HepG2 (cell line): Measurements from ENCODE around the gene LCAT. TPM values are rescaled to one million over a fixed set of nuclear protein-coding genes. Genes with fewer than 3 reads are reported as not detected.

Source experiments
- ADNP ChIP-seq: sonication (generic); formaldehyde crosslinking; IDR thresholded peaks from 2 replicates; pipeline ENCODE4 v1.4.0; 2020; ENCODE audit warnings: missing genetic modification reagents
- ELK4 ChIP-seq: sonication (generic); formaldehyde crosslinking; IDR thresholded peaks from 2 replicates; pipeline ENCODE4 v1.9.0; 2021; ENCODE audit warnings: missing genetic modification reagents, borderline replicate concordance
- IKZF5 ChIP-seq: IDR thresholded peaks from 2 replicates; pipeline ENCODE4 v1.6.1; 2018; ENCODE audit warnings: missing genetic modification reagents, mild to moderate bottlenecking, missing compliant biosample characterization
- MEF2D ChIP-seq: sonication (generic); formaldehyde crosslinking; IDR thresholded peaks from 2 replicates; pipeline ENCODE4 v1.5.1; 2020; ENCODE audit warnings: mild to moderate bottlenecking, missing genetic modification reagents
- PHF21A ChIP-seq: sonication (generic); formaldehyde crosslinking; IDR thresholded peaks from 2 replicates; pipeline ENCODE4 v1.5.0; 2020; ENCODE audit warnings: mild to moderate bottlenecking, missing genetic modification reagents
- ZGPAT ChIP-seq: IDR thresholded peaks from 2 replicates; pipeline ENCODE4 v1.6.1; 2016; ENCODE audit warnings: mild to moderate bottlenecking
- ZHX2 ChIP-seq, 2 experiments: sonication (generic) in 1 of 2; formaldehyde crosslinking in 1 of 2; IDR thresholded peaks; 2 replicates each; pipeline versions ENCODE4 v1.6.1 to v1.9.0; 2014 to 2022; ENCODE audit warnings: antibody characterized with exemption in 1 of 2, borderline replicate concordance in 1 of 2, inconsistent platforms in 1 of 2, low read depth in 1 of 2, missing genetic modification reagents in 1 of 2
- ZKSCAN5 ChIP-seq: sonication (generic); formaldehyde crosslinking; IDR thresholded peaks from 2 replicates; pipeline ENCODE4 v1.5.1; 2020; ENCODE audit warnings: mild to moderate bottlenecking, missing genetic modification reagents
- ZMYM2 ChIP-seq: sonication (generic); formaldehyde crosslinking; IDR thresholded peaks from 2 replicates; pipeline ENCODE4 v1.8.0; 2022; ENCODE audit warnings: mild to moderate bottlenecking, missing genetic modification reagents
- ZMYM3 ChIP-seq: sonication (generic); formaldehyde crosslinking; IDR thresholded peaks from 2 replicates; pipeline ENCODE4 v1.5.1; 2020; ENCODE audit warnings: mild to moderate bottlenecking, missing genetic modification reagents
- ZNF124 ChIP-seq: sonication (generic); formaldehyde crosslinking; IDR thresholded peaks from 2 replicates; pipeline ENCODE4 v1.4.0; 2020; ENCODE audit warnings: missing genetic modification reagents
- ZNF331 ChIP-seq: sonication (generic); formaldehyde crosslinking; IDR thresholded peaks from 2 replicates; pipeline ENCODE4 v1.4.0; 2020; ENCODE audit warnings: missing genetic modification reagents
- ZNF674 ChIP-seq: sonication (generic); formaldehyde crosslinking; IDR thresholded peaks from 2 replicates; pipeline ENCODE4 v1.5.0; 2020; ENCODE audit warnings: low read depth, mild to moderate bottlenecking, missing genetic modification reagents
- polyA plus RNA-seq, 8 experiments: library from polyadenylated mRNA; depleted of rRNA in 3 of 8; stranded (reverse) in 7 of 8; unstranded in 1 of 8; fragments of >200 nt; fragmentation: Illumina TruSeq in 4 of 8; extraction: Trizol in 4 of 8; gene quantifications; 2 replicates each; pipeline versions ENCODE4 v1.2.1 to v1.2.3, GENCODE V29; 2011 to 2016; ENCODE audit warnings: low read depth in 4 of 8, missing spikeins in 1 of 8, mixed read lengths in 1 of 8; ENCODE audit not compliant: insufficient read depth in 1 of 8
- total RNA-seq, 5 experiments: library from RNA; depleted of rRNA; stranded (reverse); fragments of >200 nt; fragmentation: Illumina TruSeq; extraction: Trizol; gene quantifications; 2 replicates each; pipeline ENCODE4 v1.2.3, GENCODE V29; 2016; ENCODE audit warnings: low read depth in 1 of 5

The LCAT gene
- total and polyA plus RNA-seq, 2 of the 13 experiments (the other 11 are each of a cell fraction or from before 2014, with no cell fraction given), result 36.1 to 38.9 TPM

- TF ChIP-seq ADNP (CRISPR knock-in tag) (0 out of 2 replicates have a peak, but pooled peaks have one; percentile 8), MEF2D (peak; percentile 37; the same call in 1 of the 2 replicates), ZNF124 (CRISPR knock-in tag) (no peak), ZMYM3 (CRISPR knock-in tag) (peak; percentile 91), ZMYM2 (CRISPR knock-in tag) (no peak), PHF21A (CRISPR knock-in tag) (no peak; the same call in 1 of the 2 replicates), IKZF5 (0 out of 2 replicates have a peak, but pooled peaks have one; percentile 18), ZGPAT (no peak), ZHX2 (IDR thresholded peaks at IDR 0.05; ENCODE audit: low read depth) (no peak), ZHX2 (CRISPR knock-in tag; IDR thresholded peaks at IDR 0.05; ENCODE audit: borderline replicate concordance) (no peak), ZKSCAN5 (no peak), ZNF674 (CRISPR knock-in tag) (0 out of 2 replicates have a peak, but pooled peaks have one; percentile 18), ELK4 (CRISPR knock-in tag) (no peak), ZNF331 (CRISPR knock-in tag) (no peak)
Observed at GRCh38 chr16:67969254-67970039, 25.5 kb upstream of the LCAT start (continued).
